ENCODE data around the gene NXT1.

DNA sequence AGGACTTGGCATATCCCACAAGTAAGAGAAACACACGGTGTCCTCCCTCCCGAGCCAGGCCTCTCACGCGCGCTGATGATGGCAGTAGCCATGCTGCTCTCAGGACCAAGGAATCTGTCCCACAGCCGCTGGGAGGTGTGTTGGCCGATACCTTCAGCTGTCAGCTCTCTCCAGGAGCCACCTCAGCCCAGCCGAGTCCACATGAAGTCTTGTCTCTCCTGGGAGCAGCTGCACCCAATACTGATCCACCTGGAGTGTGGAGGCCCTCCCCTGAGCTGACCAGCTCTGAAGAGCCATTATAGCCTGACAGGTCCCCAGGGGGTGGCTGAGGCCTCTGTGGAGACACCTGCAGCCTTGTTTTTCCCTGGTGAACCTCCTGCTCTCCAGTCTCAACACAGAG is 23.8 kb upstream of the NXT1 start:
- TF ChIP-seq, protein P1, sequence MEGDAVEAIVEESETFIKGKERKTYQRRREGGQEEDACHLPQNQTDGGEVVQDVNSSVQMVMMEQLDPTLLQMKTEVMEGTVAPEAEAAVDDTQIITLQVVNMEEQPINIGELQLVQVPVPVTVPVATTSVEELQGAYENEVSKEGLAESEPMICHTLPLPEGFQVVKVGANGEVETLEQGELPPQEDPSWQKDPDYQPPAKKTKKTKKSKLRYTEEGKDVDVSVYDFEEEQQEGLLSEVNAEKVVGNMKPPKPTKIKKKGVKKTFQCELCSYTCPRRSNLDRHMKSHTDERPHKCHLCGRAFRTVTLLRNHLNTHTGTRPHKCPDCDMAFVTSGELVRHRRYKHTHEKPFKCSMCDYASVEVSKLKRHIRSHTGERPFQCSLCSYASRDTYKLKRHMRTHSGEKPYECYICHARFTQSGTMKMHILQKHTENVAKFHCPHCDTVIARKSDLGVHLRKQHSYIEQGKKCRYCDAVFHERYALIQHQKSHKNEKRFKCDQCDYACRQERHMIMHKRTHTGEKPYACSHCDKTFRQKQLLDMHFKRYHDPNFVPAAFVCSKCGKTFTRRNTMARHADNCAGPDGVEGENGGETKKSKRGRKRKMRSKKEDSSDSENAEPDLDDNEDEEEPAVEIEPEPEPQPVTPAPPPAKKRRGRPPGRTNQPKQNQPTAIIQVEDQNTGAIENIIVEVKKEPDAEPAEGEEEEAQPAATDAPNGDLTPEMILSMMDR (conservative IDR thresholded peaks at IDR 0.05; ENCODE audit: low read depth, low read length) = no peak
- TF ChIP-seq EZH2 (IDR thresholded peaks at IDR 0.05; ENCODE audit: low read length, unreplicated experiment) = no peak

Measured in PC-3 (cell line).